Stimulated activated CD4-positive, alpha-beta T cell treated with anti-CD3 and anti-CD28 coated beads, Interleukin-12 subunit alpha, Interleukin-12 subunit beta, amount 100 ng/mL, for 4 hours (primary cell): ENCODE data around the gene RNF145.

Experiments used
- DNase-seq: peaks from one replicate; pipeline ENCODE4 v3.0.0-alpha.2; 2020

Gene RNF145

GRCh38 chr5:159216454-159216853 lies 7.1 kb upstream of the RNF145 start:
- DNase-seq: no peak

DNA sequence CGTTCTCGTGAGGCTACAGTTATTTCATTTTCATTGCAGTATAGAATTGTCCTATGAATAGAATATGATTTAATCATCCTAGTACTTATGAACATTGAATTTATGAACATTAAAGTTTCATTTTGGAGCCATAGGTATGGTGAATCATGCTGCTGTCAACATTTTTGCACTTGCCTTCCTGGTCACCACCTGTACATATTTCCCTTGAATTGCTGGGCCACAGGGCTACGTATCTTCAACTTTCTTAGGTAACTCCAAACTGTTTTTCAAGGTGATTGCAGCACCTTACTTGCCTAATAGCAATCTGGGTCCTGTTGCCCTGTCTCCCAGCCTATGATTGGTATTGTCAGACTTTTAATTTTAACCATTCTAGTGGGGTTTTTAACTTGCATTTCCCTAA lies 6.5 kb upstream of the RNF145 start:
- no peak for DNase-seq

- DNase-seq: no peak
Measured at GRCh38 chr5:159214486-159215271, 5.3 kb upstream of the RNF145 start.

DNA sequence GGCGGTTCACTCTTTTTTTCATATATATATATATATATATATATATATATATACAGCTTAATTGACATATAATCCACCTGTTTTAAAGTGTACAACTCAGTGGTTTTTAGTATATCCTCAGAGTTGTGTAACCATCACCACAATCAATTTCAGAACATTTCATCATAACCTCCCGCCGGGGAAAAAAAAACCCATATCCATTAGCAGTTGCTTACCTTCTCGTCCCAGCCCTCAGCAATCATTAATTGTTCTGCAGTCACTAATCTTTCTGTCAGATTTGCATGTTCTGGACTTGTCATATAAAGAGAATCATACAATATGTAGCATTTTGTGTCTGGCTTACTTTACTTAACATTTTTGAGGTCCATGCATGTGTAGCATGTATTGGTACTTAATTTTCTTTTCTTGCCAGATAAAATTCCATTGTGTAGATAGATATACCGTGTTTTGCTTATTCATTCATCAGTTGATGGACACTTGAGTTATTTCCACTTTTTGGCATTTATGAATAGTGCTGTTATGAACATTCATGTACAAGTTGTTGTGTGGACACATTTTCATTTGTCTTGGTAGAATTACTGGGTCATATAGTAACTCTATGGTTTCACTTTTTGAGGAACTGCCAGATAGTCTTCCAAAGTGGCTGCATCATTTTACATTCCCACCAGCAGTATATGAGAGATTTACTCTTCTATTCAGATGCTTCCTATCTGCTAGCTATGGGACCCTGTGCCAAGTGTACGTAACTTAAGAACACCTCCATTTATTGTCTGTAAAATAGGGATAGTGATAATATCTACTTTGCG lies 3.5 kb upstream of the RNF145 start:
- no peak for DNase-seq

GRCh38 chr5:159211729-159212174 lies 2.4 kb upstream of the RNF145 start:
- DNase-seq: no peak

- DNase-seq: no peak
Measured at GRCh38 chr5:159210846-159211245, 1.5 kb upstream of the RNF145 start.

DNA sequence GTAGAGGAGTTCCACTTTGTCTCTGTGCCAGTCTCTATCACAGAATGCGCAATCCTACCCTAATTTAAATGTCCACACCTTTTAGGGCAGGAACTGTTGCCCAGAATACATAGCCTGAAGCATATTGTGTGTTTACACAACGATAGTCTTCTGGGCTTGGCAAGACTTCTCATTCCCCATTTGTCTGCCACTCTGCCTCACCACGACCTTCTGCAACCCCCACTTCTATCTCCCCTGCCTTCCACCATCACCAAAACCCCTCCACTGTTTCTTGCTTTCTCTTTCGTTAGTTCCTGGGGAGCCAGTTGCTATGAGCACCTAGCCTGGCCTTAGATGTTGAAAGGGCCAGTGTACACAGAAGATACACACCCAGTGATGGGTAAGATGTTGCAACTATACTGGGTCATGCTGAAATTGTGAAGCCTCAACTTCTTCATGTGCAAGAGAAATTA lies 883 bp upstream of the RNF145 start:
- no peak for DNase-seq

- peak; percentile 35 for DNase-seq
Measured at GRCh38 chr5:159208514-159209437, 577 bp downstream of the RNF145 start.

DNA sequence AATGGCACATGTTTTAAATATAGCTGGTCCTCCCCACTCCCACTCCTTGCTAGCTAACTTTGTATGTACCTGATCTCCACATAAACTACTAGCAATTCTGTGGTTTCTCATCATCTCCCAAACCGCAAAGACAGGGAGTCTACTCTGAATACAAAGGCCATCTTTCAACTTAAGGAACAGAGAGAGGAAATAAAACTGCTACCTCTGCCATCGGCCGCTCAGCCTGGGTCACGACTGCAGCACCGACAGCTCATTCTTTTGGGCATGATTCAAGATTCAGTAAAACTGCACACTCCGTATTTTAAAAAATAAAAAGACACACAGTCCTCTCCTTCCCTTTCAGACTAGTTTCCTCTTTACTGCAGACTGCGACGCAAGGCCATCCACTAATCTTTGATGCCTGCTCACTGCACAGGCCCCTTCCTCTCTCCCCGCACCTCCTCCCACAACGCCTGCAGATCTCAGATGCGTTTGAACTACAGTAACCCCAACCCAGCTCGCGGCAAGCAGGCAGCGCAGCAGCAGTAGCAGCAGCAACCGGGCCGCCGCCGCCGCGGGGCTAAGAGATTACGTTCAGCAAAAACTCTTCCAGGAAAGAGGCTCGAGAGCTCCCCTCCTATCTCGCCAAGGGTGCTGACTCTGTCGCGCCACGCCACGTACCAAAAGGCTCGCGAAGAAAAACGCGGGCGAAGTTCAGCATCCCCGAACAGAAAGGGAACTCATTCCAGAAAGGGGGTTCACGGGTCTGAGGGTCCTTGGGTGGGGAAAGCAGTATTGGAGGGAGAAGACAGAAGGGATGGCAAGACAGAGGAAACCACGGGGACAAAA lies 1.5 kb downstream of the RNF145 start:
- DNase-seq: peak; percentile 73

DNA sequence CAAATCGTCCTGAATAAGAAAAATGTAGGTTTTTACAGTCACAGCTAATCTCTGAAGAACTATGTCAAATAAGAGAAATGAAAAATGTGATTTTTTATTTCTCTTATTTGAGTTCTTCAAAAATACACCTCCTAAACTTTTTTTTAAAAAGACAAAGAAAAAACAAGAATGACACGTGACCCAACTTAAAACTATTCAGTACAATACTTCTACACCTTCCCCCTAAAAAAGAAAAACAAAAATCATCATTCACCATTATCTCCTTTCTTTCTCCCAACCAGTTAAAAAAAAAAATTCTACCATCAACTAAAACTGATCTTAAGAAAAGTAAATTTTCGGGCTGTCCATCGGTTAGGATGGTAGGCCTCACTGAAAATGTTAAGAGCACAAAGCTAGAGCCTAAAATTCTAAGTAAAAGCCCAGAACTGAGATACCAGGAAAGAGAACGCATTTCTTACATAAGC lies 2.1 kb downstream of the RNF145 start:
- no peak for DNase-seq

DNA sequence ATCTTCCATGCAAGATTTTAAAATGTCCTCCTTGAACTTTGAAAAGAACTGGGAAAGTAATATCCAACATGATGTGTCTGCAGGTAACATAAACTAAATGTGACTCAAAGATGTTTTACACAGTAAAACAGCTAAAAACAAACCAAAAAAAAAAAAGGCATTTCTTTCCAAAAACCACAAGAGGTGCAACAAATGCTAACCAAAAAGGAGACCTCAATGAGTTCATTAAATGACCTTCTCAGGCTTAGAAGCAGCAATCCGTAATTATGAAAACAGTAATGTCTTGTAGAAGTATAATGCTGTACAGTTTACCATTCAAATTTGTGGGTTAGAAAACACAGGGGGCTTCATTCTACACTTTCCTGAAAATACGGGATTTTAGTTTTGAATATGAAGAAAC lies 2.5 kb downstream of the RNF145 start:
- no peak for DNase-seq

- DNase-seq: no peak
Measured at GRCh38 chr5:159206368-159206767, 3.0 kb downstream of the RNF145 start.

DNA sequence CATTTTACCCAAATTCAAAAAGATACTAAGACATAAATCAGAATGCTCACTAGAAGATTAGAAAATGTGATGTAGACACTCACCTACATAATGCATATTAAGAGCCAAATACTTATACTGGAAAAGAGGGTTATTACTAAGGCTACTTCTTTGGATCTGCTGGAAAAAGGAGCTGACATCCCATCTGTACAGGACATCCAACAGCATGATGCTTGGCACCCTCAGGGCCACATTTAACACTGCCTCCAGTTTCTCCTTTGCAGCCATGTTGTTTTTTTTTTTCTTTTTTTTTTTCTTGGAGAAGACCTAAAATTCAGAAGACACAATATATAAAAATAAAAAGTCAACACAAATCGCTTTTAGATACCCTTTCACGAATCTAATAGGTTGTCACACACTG lies 6.0 kb downstream of the RNF145 start:
- no peak for DNase-seq

- no peak for DNase-seq
Measured at GRCh38 chr5:159202151-159202550, 7.2 kb downstream of the RNF145 start.

GRCh38 chr5:159199780-159200179 lies 9.6 kb downstream of the RNF145 start:
- no peak for DNase-seq

DNA sequence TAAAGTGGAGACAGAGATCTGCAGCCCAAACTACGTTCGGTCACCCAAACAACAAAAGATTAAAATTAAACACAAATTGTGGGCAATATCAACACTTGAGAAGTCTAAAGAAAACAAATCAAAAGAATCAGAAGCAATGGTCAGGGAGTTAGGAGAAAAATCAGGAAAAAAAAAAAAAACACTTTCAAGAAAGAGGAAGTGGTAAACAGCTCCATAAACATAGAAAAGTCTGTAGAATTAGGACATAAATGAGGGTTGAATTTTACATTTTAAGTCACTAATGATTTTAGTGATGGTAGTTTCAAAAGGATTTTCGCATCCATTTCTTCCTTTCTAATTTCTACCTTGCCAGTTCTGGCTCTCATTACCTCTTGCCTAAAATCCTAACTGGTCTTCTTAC lies 10.1 kb downstream of the RNF145 start:
- no peak for DNase-seq

DNA sequence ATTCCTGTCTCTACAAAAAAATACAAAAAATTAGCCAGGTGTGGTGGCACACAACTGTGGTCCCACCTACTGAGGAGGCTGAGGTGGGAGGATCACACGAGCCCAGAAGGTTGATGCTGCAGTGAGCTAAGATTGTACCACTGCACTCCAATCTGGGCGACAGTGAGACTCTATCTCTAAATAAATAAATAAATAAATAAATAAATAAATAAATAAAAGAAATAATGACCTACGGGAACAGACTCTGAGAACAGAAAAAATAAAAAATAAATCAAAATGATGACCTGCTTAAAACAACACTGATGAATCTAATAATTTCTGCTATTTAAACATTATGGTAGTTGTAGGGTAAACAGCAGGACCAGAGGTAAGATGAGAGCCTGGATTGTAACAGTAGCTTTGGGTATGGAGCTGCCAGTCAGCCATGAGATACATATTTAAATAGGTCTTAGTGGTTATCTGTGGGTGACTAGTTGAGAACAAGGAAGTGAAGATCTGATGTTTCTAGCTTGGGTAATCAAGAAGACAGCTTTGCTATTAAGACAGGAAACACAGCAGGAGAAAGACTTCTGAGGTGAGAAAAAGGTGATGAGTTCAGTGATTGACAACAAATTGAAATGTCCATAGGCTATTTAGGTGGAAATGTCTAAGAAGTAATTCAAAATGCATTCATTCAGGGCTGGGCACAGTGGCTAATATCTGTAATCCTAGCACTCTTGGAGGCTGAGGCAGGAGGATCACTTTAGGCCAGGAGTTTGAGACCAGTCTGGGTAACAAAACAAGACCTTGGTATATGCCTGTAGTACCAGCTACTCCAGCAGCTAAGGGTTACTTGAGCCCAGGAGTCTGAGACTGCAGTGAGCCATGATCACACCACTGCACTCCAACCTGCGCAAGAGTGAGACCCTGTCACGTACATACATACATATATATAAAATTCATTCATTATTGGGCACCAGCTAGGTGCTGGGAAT lies 11.0 kb downstream of the RNF145 start:
- no peak for DNase-seq

DNA sequence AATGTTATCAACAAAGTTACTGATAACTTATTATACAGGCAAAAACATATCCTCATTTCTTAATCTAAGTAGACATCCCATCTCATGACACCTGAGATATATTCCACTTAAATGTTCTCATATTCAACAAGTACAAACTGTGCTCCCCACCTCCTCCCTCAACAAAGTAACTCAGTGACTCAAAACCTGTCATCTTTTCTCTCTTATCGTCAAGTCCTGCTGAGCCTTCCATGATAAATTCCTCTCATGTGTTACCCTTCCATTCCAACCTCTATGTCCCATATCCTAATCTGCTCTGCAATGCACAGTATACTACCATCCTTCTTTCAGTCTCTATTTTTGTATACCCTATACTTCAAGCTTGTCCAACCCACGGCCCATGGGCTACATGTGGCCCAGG lies 13.6 kb downstream of the RNF145 start:
- no peak for DNase-seq

DNA sequence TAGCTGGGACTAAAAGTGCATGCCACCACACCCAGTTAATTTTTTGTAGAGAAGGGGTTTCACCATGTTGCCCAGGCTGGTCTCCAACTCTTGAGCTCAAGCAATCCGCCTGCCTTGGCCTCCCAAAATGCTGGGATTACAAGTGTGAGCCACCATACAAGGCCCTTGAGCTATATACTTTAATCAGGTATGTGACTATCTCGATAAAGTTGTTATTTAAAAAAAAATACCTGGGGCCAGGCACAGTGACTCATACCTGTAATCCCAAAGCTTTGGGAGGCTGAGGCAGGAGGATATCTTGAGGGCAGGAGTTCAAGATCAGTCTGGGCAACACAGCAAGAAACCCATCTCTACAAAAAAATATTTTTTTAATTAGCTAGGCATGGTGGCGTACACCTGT lies 19.2 kb downstream of the RNF145 start:
- no peak for DNase-seq

- DNase-seq: no peak
Measured at GRCh38 chr5:159189310-159189709, 20.0 kb downstream of the RNF145 start.

GRCh38 chr5:159187719-159188118 lies 21.6 kb downstream of the RNF145 start:
- no peak for DNase-seq
